Measurements from ENCODE around the gene SLC25A38.

Gene SLC25A38

GRCh38 chr3:39386318-39386717 is 3.1 kb downstream of the SLC25A38 start:
- no peak for TF ChIP-seq ZNF274 (IDR thresholded peaks at IDR 0.05; ENCODE audit: low read depth, low read length)

GRCh38 chr3:39387411-39387975 is 4.3 kb downstream of the SLC25A38 start:
- no peak for TF ChIP-seq ZNF274 (IDR thresholded peaks at IDR 0.05; ENCODE audit: low read depth, low read length)

More at GRCh38 chr3:39386318-39386717, 3.1 kb downstream of the SLC25A38 start:
- H3K4me3 ChIP-seq (ENCODE audit: low read length) = no peak overlapping the region

GRCh38 chr3:39388153-39388552 is 5.0 kb downstream of the SLC25A38 start:
- no peak for TF ChIP-seq ZNF274 (IDR thresholded peaks at IDR 0.05; ENCODE audit: low read depth, low read length)
- no peak overlapping the region for H3K4me3 ChIP-seq (ENCODE audit: low read length)

More at GRCh38 chr3:39387411-39387975, 4.3 kb downstream of the SLC25A38 start:
- no peak overlapping the region for H3K4me3 ChIP-seq (ENCODE audit: low read length)

- H3K4me3 ChIP-seq (ENCODE audit: low read length) = peak overlapping the region; percentile 62; the same call in 1 of the 2 replicates
- no peak for TF ChIP-seq ZNF274 (IDR thresholded peaks at IDR 0.05; ENCODE audit: low read depth, low read length)
These were observed 5.6 kb downstream of the SLC25A38 start for GRCh38 chr3:39388741-39389248.

GRCh38 chr3:39390181-39390580 is 7.0 kb downstream of the SLC25A38 start:
- TF ChIP-seq ZNF274 (IDR thresholded peaks at IDR 0.05; ENCODE audit: low read depth, low read length) = no peak
- H3K4me3 ChIP-seq (ENCODE audit: low read length) = no peak overlapping the region

GRCh38 chr3:39396690-39397089 is 13.5 kb downstream of the SLC25A38 start:
- H3K4me3 ChIP-seq (ENCODE audit: low read length) = no peak overlapping the region
- TF ChIP-seq ZNF274 (IDR thresholded peaks at IDR 0.05; ENCODE audit: low read depth, low read length) = no peak

GRCh38 chr3:39398700-39399099 is 15.5 kb downstream of the SLC25A38 start:
- H3K4me3 ChIP-seq (ENCODE audit: low read length) = no peak overlapping the region
- TF ChIP-seq ZNF274 (IDR thresholded peaks at IDR 0.05; ENCODE audit: low read depth, low read length) = no peak

GRCh38 chr3:39401983-39402382 is 18.8 kb downstream of the SLC25A38 start:
- no peak overlapping the region for H3K4me3 ChIP-seq (ENCODE audit: low read length)
- TF ChIP-seq ZNF274 (IDR thresholded peaks at IDR 0.05; ENCODE audit: low read depth, low read length) = no peak

GRCh38 chr3:39404943-39405686 is 21.9 kb downstream of the SLC25A38 start:
- H3K4me3 ChIP-seq (ENCODE audit: low read length) = no peak overlapping the region
- no peak for TF ChIP-seq ZNF274 (IDR thresholded peaks at IDR 0.05; ENCODE audit: low read depth, low read length)

- TF ChIP-seq ZNF274 (IDR thresholded peaks at IDR 0.05; ENCODE audit: low read depth, low read length) = no peak
- peak overlapping the region; percentile 27 for H3K4me3 ChIP-seq (ENCODE audit: low read length)
These were observed 22.7 kb downstream of the SLC25A38 start for GRCh38 chr3:39405687-39406367.

- TF ChIP-seq ZNF274 (IDR thresholded peaks at IDR 0.05; ENCODE audit: low read depth, low read length) = no peak
- peak within 1 kb of the TSS; percentile 87 for H3K4me3 ChIP-seq (ENCODE audit: low read length)
These were observed 23.4 kb downstream of the SLC25A38 start, which contains the start of gene RPSA for GRCh38 chr3:39406368-39407258. RPSA (plus strand) TSS chr3:39406720; CDS start chr3:39407654, 934 bp downstream.

GRCh38 chr3:39407259-39407629 is 24.1 kb downstream of the SLC25A38 start:
- no peak for TF ChIP-seq ZNF274 (IDR thresholded peaks at IDR 0.05; ENCODE audit: low read depth, low read length)
- H3K4me3 ChIP-seq (ENCODE audit: low read length) = peak overlapping the region; percentile 87

GRCh38 chr3:39407773-39408492 is 24.8 kb downstream of the SLC25A38 start:
- peak overlapping the region; percentile 87 for H3K4me3 ChIP-seq (ENCODE audit: low read length)
- no peak for TF ChIP-seq ZNF274 (IDR thresholded peaks at IDR 0.05; ENCODE audit: low read depth, low read length)
